Body of pancreas (tissue), 4 donors: ENCODE data around the gene SLC22A15.

Experiments
- CTCF ChIP-seq, 7 experiments: fragments of 450-650 bp in 4 of 7; fragments of 200-600 bp in 3 of 7; sonication (generic) in 3 of 7; IDR thresholded peaks; one replicate each; pipeline ENCODE4 v1.5.1; 2016 to 2019; ENCODE audit warnings: antibody characterized with exemption in 7 of 7
- POLR2A ChIP-seq, 3 donors: fragments of 450-650 bp; IDR thresholded peaks; one replicate each; pipeline ENCODE4 v1.6.1; 2016; ENCODE audit warnings: antibody characterized with exemption in 3 of 3, mild to moderate bottlenecking in 2 of 3

GRCh38 chr1:115951560-115951959 lies 24.8 kb upstream of the SLC22A15 start:
- no peak for TF ChIP-seq CTCF (IDR thresholded peaks at IDR 0.05)
- TF ChIP-seq POLR2A (IDR thresholded peaks at IDR 0.05) = no peak
